HG02885 (cell line): ENCODE measurements around the gene SUSD4.
"Not testable (repeated sequence)": the region's sequence is repeated elsewhere in the genome, so short reads cannot be mapped to it uniquely, and the experiment has no call there.

Experiments used
- ATAC-seq: cut with Tn5 transposase; IDR thresholded peaks from one replicate; pipeline ENCODE4 v1.9.1; 2021; ENCODE audit warnings: mild to moderate bottlenecking; ENCODE audit not compliant: unreplicated experiment, poor library complexity

Gene SUSD4

GRCh38 chr1:223363856-223364684, at the start of gene SUSD4:
SUSD4 (minus strand) TSS chr1:223364176; CDS start chr1:223363425, 751 bp downstream.
- peak; percentile 76 for ATAC-seq

- ATAC-seq = no peak
These were observed 49.2 kb upstream of the SUSD4 start for GRCh38 chr1:223413216-223413615.

- no peak for ATAC-seq
These were observed 47.7 kb upstream of the SUSD4 start for GRCh38 chr1:223411710-223412109.

GRCh38 chr1:223411309-223411708, 47.3 kb upstream of the SUSD4 start:
- no peak for ATAC-seq

GRCh38 chr1:223410036-223410435, 46.1 kb upstream of the SUSD4 start:
- no peak for ATAC-seq

- ATAC-seq = no peak
These were observed 41.5 kb upstream of the SUSD4 start for GRCh38 chr1:223405507-223405906.

- ATAC-seq = no peak
These were observed 39.3 kb upstream of the SUSD4 start for GRCh38 chr1:223403184-223403815.

- ATAC-seq = no peak
These were observed 38.8 kb upstream of the SUSD4 start for GRCh38 chr1:223402790-223403142.

GRCh38 chr1:223401873-223402789, 38.2 kb upstream of the SUSD4 start:
- ATAC-seq = no peak

- not testable (repeated sequence) for ATAC-seq
These were observed 35.4 kb upstream of the SUSD4 start for GRCh38 chr1:223399393-223399792.

GRCh38 chr1:223394706-223395105, 30.7 kb upstream of the SUSD4 start:
- no peak for ATAC-seq

- ATAC-seq = no peak
These were observed 30.3 kb upstream of the SUSD4 start for GRCh38 chr1:223394242-223394641.

GRCh38 chr1:223393275-223394214, 29.6 kb upstream of the SUSD4 start, which contains the start of gene CCDC185:
CCDC185 (plus strand) TSS chr1:223393415; CDS start chr1:223393476, 61 bp downstream.
- ATAC-seq = no peak

- no peak for ATAC-seq
These were observed 26.6 kb upstream of the SUSD4 start for GRCh38 chr1:223390618-223391017.

- ATAC-seq = no peak
These were observed 22.0 kb upstream of the SUSD4 start for GRCh38 chr1:223386013-223386412.

GRCh38 chr1:223378754-223379153, 14.8 kb upstream of the SUSD4 start:
- ATAC-seq = no peak

GRCh38 chr1:223374064-223374610, 10.2 kb upstream of the SUSD4 start:
- no peak for ATAC-seq

- ATAC-seq = peak; percentile 10
These were observed 858 bp upstream of the SUSD4 start for GRCh38 chr1:223364685-223365382.
